NCI-H345 (cell line): ENCODE measurements around the gene CPZ.

ENCODE experiments used
- DNase-seq: peaks from one replicate; lab custom pipeline; 2025; lab: John Stamatoyannopoulos, UW

The CPZ gene

GRCh38 chr4:8592366-8593263, at the start of gene CPZ:
CPZ (plus strand) TSS chr4:8592765; CDS start chr4:8592834, 69 bp downstream.
- DNase-seq, result no peak

- no peak for DNase-seq
Observed at GRCh38 chr4:8542776-8543525, 49.6 kb upstream of the CPZ start.

GRCh38 chr4:8543623-8544022, 48.9 kb upstream of the CPZ start:
- no peak for DNase-seq

DNA sequence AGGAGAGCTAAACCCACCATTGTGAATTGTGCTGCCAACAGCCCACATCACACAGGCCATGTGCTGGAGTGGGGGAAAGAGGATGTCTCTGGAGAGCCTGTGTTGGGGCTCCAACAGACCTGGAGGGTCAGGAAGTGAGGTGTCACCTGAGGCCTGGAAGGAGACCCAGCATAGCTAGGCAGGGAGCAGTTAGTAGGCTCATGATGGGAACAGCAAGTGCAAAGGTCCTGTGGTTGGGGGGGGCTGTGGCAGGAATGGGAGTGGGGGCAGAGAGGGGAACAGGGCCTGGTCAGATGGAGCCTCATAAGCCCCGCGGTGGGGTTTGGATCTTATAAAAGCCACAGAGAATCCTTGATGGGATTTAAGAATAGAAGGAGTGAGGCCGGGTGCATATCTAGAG, 48.3 kb upstream of the CPZ start:
- no peak for DNase-seq

DNA sequence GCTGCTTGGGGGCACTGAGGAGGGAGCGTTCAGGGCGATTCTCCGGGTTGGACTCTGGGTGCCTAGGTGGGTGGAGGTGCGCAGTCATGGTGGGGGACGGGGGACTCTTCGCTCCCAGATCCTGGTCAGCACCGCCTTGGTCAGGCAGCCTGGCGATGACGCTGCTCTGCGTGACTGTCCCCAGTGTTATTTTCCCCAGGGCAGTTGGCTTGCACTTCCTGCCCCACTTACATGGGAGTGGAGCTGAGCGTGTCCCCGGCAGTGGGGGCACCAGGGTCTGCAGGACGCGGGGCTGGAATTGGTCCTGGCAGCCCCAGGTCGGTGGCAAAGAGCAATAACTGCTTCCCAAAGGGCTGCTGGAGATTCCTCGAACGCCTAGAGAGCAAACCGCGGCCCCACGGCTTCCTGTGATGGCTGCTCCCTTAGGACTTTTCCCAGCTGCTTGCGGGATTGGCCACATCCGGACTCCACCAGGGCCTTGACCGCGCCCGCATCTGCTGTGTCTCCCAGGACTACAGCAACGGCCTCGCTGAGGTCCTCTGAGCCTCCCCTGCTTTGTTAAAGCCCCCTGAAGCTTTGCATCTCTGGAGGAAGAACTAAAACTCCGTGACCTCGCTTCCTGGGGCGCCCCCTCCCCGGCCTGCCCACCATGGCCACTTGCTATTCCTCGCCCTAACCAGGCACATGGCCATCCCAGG, 47.7 kb upstream of the CPZ start:
- no peak for DNase-seq

DNA sequence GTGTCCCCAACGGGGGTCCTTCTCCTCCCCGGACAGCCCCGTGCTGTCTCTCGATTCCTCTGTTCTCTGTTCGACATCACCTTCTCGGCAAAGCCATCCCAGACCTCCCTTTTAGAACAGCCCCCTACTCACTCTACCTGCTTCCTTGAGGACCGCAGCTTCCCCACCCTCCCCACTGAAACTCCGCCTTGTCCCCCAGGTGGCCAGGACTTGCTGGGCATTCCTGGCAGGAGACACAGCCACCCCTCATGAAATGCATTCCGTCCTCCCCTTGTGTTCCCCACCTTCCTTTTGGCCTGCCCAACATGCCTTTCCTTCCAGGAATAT, 47.2 kb upstream of the CPZ start:
- DNase-seq, result no peak

DNA sequence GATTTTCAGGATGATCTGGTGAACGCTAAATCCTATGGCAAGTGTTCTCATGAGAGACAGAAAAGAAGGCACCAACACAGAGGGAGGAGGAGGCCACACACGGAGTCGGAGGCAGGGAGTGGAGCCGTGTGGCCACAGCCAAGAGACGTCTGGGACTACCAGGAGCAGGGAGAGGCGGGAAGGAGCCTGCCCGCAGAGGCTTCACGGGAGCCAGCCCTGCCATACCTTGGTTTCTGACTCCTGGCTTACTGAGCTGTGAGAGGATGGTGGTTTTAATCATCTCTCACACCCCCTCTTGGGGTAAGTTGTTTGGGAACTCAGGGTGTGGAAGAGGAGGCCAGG, 45.8 kb upstream of the CPZ start:
- DNase-seq, result no peak

DNA sequence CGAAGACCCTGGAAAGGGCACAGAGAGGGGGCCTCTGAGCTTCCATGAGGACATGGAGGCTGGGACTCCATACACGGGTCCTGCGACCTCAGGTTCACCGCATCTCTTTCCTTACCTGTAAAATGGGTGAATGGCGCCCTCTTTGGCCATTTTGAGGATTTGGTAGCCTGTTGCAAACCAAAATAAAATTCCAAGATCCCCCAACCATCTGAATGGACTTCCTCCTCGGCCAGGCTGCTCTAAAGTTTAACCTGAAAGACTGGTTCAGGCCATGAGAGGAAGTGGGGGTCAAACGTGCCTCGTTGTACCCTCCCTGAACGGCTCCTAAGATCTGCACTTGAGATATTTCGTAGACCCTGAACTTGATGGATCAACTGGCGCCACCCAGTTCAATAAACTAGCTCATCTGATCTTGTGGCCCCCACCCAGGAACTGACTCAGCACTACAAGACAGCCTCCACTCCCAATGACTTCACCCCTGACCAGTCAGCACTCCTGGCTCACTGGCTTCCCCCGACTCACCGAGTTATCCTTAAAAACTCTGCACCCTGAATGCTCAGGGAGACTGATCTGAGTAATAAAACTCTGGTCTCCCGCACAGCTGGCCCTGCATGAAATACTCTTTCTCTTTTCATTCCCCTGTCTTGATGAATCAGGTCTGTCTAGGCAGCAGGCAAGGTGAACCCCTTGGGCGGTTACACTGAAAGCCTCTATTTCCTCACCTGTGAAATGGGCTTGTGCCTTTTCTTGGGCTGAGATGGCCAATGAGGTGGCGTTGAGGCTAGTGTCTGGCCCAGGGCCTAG, 45.3 kb upstream of the CPZ start:
- no peak for DNase-seq

DNA sequence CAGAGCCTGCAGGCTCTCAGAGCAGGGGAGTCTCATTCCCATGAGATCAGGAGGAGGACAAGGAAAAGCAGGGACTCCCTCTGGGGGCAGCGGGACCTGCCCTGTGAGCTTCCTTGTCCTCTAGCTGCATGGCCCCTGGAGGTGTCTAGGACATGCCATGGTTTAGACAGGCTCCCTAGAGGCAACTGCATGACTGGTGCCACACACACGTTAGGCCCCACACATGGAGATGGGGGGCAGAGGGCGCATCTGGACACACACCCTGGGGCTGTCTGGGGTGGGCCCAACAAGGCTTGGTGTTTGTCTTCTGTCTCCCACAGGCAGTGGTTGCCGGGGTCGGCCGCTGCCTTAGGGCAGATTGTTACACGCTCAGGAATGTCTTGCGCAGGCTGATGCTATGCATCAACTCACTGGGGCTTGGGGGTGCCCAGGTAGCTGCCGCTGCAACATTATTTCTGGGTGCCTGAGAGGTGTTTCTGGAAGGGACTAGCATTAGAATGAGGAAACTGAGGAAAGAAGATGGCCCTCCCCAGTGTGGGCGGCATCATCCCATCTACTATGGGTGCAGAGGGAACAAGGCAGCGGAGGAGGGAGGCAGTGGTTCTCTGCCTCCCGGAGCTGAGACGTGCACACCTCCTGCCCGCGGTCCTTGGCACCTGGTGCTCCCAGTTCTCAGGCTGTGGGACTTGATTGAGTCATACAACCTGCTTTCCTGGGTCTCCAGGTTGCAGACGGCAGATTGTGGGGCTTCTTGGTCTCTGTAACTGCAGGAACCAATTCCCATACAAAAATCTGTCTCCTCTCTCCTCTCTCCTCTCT, 44.4 kb upstream of the CPZ start:
- no peak for DNase-seq

- DNase-seq, result no peak
Observed at GRCh38 chr4:8548731-8549351, 43.7 kb upstream of the CPZ start.

- no peak for DNase-seq
Observed at GRCh38 chr4:8549352-8549931, 43.1 kb upstream of the CPZ start.

DNA sequence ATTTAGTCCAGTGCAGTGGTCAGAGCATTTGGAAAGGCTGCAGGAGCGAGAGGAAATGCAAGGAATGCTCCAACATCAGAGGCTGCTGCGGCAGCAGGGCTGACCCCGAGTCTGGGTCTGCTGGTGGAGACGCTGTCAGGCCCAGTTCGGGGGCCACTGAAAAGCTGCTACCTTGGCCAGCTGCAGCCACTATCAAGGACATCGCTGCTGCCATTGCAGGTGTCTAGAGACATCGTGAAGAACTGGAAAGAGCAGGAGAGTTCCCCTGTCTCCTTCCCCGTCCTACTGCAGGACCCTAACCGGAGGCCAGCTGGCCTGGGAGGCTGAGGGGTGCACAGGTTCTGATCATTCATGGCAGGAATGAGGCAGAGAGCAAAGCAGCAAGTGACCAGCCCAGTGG, 41.9 kb upstream of the CPZ start:
- no peak for DNase-seq

DNA sequence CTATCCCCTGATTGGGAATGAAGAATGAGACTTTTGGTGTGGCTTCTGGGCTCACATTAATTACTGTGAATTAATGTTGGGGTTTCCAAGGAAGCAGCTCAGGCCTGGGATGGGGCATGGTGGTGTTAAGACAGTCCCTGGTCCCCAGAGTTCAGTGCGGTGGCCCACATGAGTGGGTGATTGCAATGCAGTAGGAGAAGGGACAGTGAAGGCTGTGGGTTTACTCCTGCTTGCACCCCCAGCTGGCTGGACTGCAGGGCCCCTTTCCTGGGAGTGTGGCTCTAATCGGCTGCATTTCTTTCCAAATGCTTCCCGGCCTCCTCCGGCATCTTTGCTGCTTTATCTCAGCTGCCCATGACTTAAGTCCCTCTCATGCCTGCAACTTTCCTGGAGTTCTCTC, 40.5 kb upstream of the CPZ start:
- no peak for DNase-seq

- no peak for DNase-seq
Observed at GRCh38 chr4:8552581-8553205, 39.9 kb upstream of the CPZ start.

DNA sequence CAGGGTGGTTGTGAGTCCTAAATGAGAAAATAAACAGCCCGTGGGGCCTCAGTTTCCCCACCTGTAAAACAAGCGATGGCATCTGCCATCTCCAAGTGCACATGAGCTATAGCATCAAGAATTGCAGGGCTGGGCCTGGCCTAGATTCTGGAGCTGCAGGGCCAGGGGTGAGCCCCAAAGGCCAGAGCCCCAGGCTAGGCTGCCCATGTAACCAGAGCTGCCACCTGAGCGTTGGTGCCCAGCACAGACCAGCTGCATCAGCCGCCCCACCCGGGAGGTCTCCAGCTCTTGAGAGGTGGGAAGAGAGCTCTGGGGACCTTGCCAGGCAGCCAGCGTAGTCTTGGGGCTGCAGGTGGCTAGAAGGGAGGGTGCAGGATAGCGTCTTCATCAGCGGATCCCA, 39.3 kb upstream of the CPZ start:
- no peak for DNase-seq

GRCh38 chr4:8553991-8554405, 38.6 kb upstream of the CPZ start:
- DNase-seq, result no peak

- DNase-seq, result no peak
Observed at GRCh38 chr4:8554555-8555100, 37.9 kb upstream of the CPZ start.

DNA sequence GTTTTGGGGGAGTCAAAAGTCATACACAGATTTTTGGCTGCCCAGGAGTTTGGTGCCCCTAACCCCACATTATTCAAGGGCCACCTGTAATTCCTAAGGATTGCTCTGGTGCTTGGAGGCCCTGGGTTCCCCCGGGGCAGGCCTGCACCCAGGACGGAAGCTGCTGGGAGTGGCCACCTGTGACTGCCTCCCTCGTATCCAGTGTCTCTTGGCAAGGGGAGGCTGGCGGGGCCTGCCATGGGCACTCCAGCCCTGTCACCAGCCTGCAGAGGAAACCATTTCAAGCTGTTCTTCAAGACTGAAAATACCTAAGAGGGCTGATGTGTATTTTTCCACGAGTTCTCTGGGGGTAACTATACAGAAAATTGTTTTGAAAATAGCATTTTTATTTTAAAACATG, 36.8 kb upstream of the CPZ start:
- no peak for DNase-seq

- DNase-seq, result no peak
Observed at GRCh38 chr4:8556341-8557150, 36.0 kb upstream of the CPZ start.
